ENCODE results near the gene TOM1L2. TPM values are rescaled to one million over a fixed set of nuclear protein-coding genes. Genes with fewer than 3 reads are reported as not detected.

Gene TOM1L2
- polyA plus RNA-seq, 1 donor from 2014 or later = 40.9 TPM

- Histone ChIP-seq H3K9me2 (ENCODE audit: insufficient read depth, low read length) (no peaks in the 10 kb centered on the region), H4K20me1 (ENCODE audit: insufficient read depth) (no peaks in the 10 kb centered on the region), H3K27me3 (ENCODE audit: insufficient read depth, low read depth, low read length) (no peaks in the 10 kb centered on the region), H3K9me3 (ENCODE audit: low read length) (no peaks in the 10 kb centered on the region), H3K36me3 (ENCODE audit: insufficient read depth, low read length) (no peaks in the 10 kb centered on the region), H3K4me2 (ENCODE audit: low read length) (no peak overlapping the region), H3F3A (ENCODE audit: insufficient read depth, low read length, poor library complexity, severe bottlenecking) (no peaks in the 10 kb centered on the region), H3K79me2 (replicated peaks; ENCODE audit: insufficient read depth, low read length) (peaks cover 15% of the 10 kb centered on the region), H3K4me3 (ENCODE audit: low read length) (no peak overlapping the region), H2AFZ (ENCODE audit: low read depth, low read length) (no peak overlapping the region), H3K9ac (ENCODE audit: low read length) (no peak overlapping the region), H3K27ac (ENCODE audit: low read length) (no peak overlapping the region)
- no peak for TF ChIP-seq TAF1 (IDR thresholded peaks at IDR 0.05; ENCODE audit: low read depth)
- TF ChIP-seq CTCF (IDR thresholded peaks at IDR 0.05; ENCODE audit: poor library complexity, severe bottlenecking) = no peak
- TF ChIP-seq POLR2AphosphoS5 (IDR thresholded peaks at IDR 0.05) = no peak
- no peak for TF ChIP-seq RAD21 (conservative IDR thresholded peaks at IDR 0.05)
- TF ChIP-seq MXI1 (conservative IDR thresholded peaks at IDR 0.05; ENCODE audit: poor library complexity, severe bottlenecking) = no peak
- no peak for TF ChIP-seq EP300 (conservative IDR thresholded peaks at IDR 0.05; ENCODE audit: poor library complexity, severe bottlenecking)
- no peak for TF ChIP-seq REST (IDR thresholded peaks at IDR 0.05; ENCODE audit: borderline replicate concordance)
- TF ChIP-seq SMC3 (conservative IDR thresholded peaks at IDR 0.05; ENCODE audit: poor library complexity) = no peak
- TF ChIP-seq EZH2 (IDR thresholded peaks at IDR 0.05; ENCODE audit: borderline replicate concordance, insufficient read depth, low read length, poor library complexity, severe bottlenecking) = no peak
Measured at GRCh38 chr17:17826942-17827785, 145.0 kb downstream of the TOM1L2 start.

- Histone ChIP-seq H4K20me1 (ENCODE audit: insufficient read depth) (no peaks in the 10 kb centered on the region), H3K9me2 (ENCODE audit: insufficient read depth, low read length) (no peaks in the 10 kb centered on the region), H3K4me3 (ENCODE audit: low read length) (no peak overlapping the region), H3K27me3 (ENCODE audit: insufficient read depth, low read depth, low read length) (no peaks in the 10 kb centered on the region), H3F3A (ENCODE audit: insufficient read depth, low read length, poor library complexity, severe bottlenecking) (no peaks in the 10 kb centered on the region), H3K27ac (ENCODE audit: low read length) (no peak overlapping the region), H3K36me3 (ENCODE audit: insufficient read depth, low read length) (no peaks in the 10 kb centered on the region), H3K9ac (ENCODE audit: low read length) (no peak overlapping the region), H2AFZ (ENCODE audit: low read depth, low read length) (no peak overlapping the region), H3K79me2 (replicated peaks; ENCODE audit: insufficient read depth, low read length) (peaks cover 15% of the 10 kb centered on the region), H3K9me3 (ENCODE audit: low read length) (no peaks in the 10 kb centered on the region), H3K4me2 (ENCODE audit: low read length) (no peak overlapping the region)
- TF ChIP-seq TAF1 (IDR thresholded peaks at IDR 0.05; ENCODE audit: low read depth) (no peak), REST (IDR thresholded peaks at IDR 0.05; ENCODE audit: borderline replicate concordance) (no peak), POLR2AphosphoS5 (IDR thresholded peaks at IDR 0.05) (no peak), RAD21 (conservative IDR thresholded peaks at IDR 0.05) (no peak)
Measured at GRCh38 chr17:17826342-17826713, 145.9 kb downstream of the TOM1L2 start.

Data from neural cell (in vitro differentiated cells).